Activated CD4-positive, alpha-beta T cell treated with anti-CD3 and anti-CD28 coated beads for 36 hours (primary cell): ENCODE measurements around the gene CDH23. TPM values are rescaled to one million over a fixed set of nuclear protein-coding genes. Genes with fewer than 3 reads are reported as not detected.

ENCODE experiments used
- ATAC-seq: fragments of 200-7000 bp; cut with Tn5 transposase; one replicate; pipeline ENCODE4 v1.10.0; 2021; ENCODE audit warnings: mild to moderate bottlenecking, moderate library complexity
- CTCF ChIA-PET: fragments of 350-600 bp; sonication (Branson Sonifier 250); formaldehyde crosslinking; loops from one replicate; lab custom pipeline; 2021; ENCODE audit warnings: antibody characterized with exemption; lab: Charles Lee
- POLR2A ChIA-PET: fragments of 350-600 bp; sonication (Branson Sonifier 250); formaldehyde crosslinking; loops from one replicate; lab custom pipeline; 2021; ENCODE audit warnings: antibody characterized with exemption, inconsistent platforms; lab: Charles Lee
- DNase-seq: peaks from one replicate; pipeline ENCODE4 v3.0.0-alpha.2; 2020
- H3K27ac Mint-ChIP-seq: one replicate; pipeline ENCODE4 v1.8.0; 2021; ENCODE audit warnings: mixed read lengths
- H3K27me3 Mint-ChIP-seq: one replicate; pipeline ENCODE4 v1.8.0; 2021; ENCODE audit warnings: mixed read lengths
- H3K36me3 Mint-ChIP-seq: one replicate; pipeline ENCODE4 v1.8.0; 2021; ENCODE audit warnings: low read depth, mixed read lengths
- H3K4me1 Mint-ChIP-seq: one replicate; pipeline ENCODE4 v1.8.0; 2021; ENCODE audit warnings: mixed read lengths
- H3K4me3 Mint-ChIP-seq: one replicate; pipeline ENCODE4 v1.8.0; 2021; ENCODE audit warnings: mild to moderate bottlenecking, moderate library complexity, mixed read lengths
- H3K9me3 Mint-ChIP-seq: one replicate; pipeline ENCODE4 v1.8.0; 2021; ENCODE audit warnings: low read depth, mixed read lengths
- intact Hi-C, 2 experiments: fragments of 100-400 bp; cut with DNase I in 1 of 2; cut with micrococcal nuclease in 1 of 2; formaldehyde crosslinking; loops; one replicate each; pipeline versions ENCODE4 v1.14.2 to v1.15.1; 2022 to 2024; cut with DNase I, micrococcal nuclease
- total RNA-seq, 2 experiments: library from RNA; stranded (reverse); gene quantifications; one replicate each; pipeline ENCODE4 v1.2.3, GENCODE V29; 2021

CDH23 gene
- total RNA-seq, 2 experiments from 2014 or later, result 1.5 to 1.6 TPM

DNA sequence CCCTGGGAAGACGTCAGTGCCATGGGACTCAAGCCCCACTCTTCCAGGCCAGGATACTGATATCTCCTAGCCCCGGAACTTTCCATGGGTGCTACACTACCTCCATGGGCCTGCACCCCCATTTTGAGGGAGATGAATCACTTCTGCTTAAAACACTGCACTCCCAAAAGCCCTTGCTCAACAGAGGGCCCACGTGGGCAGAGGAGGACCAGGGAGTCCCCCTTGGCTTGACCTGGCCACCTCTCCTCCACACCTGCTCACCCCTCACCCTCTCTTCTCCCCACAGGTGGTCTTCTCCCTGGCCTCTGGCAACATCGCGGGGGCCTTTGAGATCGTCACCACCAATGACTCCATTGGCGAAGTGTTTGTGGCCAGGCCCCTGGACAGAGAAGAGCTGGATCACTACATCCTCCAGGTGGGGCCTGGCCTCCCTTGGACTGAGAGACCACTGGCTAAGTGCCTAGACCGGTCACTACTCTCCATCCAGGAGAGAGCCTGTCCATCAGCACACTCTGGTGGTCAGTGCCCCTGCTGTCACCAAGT is 342.7 kb downstream of the CDH23 start:
- Mint-ChIP-seq H3K27ac (peak overlapping the region; percentile 97), H3K9me3 (peaks cover 3% of the 10 kb centered on the region), H3K4me1 (peaks cover 99% of the 10 kb centered on the region), H3K4me3 (no peak overlapping the region), H3K36me3 (peaks cover 20% of the 10 kb centered on the region), H3K27me3 (no peaks in the 10 kb centered on the region)
- ChIA-PET POLR2A (no interaction called here), CTCF (interaction anchor here (0.6 to 2.9 kb wide), 3 partner anchors 16 to 306 kb away, joined by 3 to 11 read pairs (median 3); no protein-coding TSS in a partner anchor)
- no peak for ATAC-seq
- DNase-seq, result no peak
- intact Hi-C loops, result loop anchor here in 1 of 2 experiments (10.0 kb wide), 1 partner anchor 915 kb away; no protein-coding TSS in a partner anchor

DNA sequence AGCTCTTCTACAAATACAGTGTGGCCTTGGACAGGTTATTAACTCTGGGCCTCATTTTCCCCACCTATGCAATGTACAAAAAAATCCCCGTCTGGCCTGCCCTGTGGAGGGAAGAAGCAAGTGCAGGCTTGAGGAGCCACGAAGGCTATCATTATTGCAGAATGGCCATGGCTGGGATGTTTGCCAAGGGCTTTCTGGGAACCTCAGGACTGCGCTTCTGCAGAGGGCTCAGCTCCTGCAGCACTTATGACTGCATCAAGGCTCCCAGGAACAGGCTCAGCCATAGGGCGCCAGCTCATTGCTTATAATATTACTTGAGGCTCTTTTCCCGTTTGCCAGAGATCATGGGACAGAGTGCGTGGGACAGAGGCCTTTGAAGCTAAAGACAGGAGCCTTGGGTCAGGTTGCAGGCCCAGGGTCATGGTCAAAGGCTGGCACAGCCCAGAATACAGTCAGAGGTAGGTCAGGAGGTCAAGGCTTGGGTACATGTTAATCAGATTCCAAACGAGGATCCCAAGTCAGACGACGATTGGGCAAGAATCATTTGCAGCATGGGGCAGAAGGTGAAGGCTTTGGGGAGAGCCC is 343.4 kb downstream of the CDH23 start:
- no peak for DNase-seq
- intact Hi-C loops, result no loop called here
- peaks cover 20% of the 10 kb centered on the region for H3K36me3 Mint-ChIP-seq
- peaks cover 3% of the 10 kb centered on the region for H3K9me3 Mint-ChIP-seq
- H3K27ac Mint-ChIP-seq, result peak overlapping the region; percentile 97
- H3K27me3 Mint-ChIP-seq, result no peaks in the 10 kb centered on the region
- ChIA-PET POLR2A (no interaction called here), CTCF (interaction anchor here (0.6 to 2.9 kb wide), 3 partner anchors 16 to 306 kb away, joined by 3 to 11 read pairs (median 3); no protein-coding TSS in a partner anchor)
- H3K4me1 Mint-ChIP-seq, result peaks cover 100% of the 10 kb centered on the region
- H3K4me3 Mint-ChIP-seq, result no peak overlapping the region
- no peak for ATAC-seq

DNA sequence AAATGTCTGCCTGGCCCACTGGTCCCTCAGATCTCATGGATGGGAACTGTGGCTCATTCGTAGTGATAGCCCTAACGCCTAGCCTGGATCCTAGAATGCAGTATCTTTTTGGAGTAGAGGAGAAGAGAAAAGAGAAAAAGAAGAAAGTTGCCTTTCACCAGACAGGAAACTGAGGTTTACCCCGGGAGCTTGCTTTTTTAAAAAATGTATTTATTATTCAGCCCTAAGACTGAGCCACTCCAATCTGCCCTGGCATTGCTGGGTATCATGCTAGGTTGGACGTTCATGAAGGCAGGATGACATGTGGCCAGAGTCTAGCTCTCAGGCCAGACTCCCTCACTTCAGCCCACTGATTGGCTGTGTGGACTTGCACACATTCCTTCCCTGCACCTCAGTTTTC is 344.3 kb downstream of the CDH23 start:
- H3K27ac Mint-ChIP-seq, result peak overlapping the region; percentile 97
- no peak for DNase-seq
- ATAC-seq, result no peak
- peaks cover 3% of the 10 kb centered on the region for H3K9me3 Mint-ChIP-seq
- H3K4me1 Mint-ChIP-seq, result peaks cover 100% of the 10 kb centered on the region
- H3K27me3 Mint-ChIP-seq, result no peaks in the 10 kb centered on the region
- intact Hi-C loops, result no loop called here
- ChIA-PET CTCF (interaction anchor here (0.8 to 1.8 kb wide), 3 partner anchors 8 to 32 kb away, joined by 3 to 5 read pairs (median 4); partner anchors contain the start of gene VSIR), POLR2A (interaction anchor here (1.0 to 2.0 kb wide), 2 partner anchors 14 to 28 kb away, joined by 3 to 5 read pairs; no protein-coding TSS in a partner anchor)
- H3K36me3 Mint-ChIP-seq, result peaks cover 20% of the 10 kb centered on the region
- no peak overlapping the region for H3K4me3 Mint-ChIP-seq

GRCh38 chr10:71741671-71742070 is 345.0 kb downstream of the CDH23 start:
- Mint-ChIP-seq H3K4me3 (no peak overlapping the region), H3K9me3 (peaks cover 3% of the 10 kb centered on the region), H3K27me3 (no peaks in the 10 kb centered on the region), H3K4me1 (peaks cover 100% of the 10 kb centered on the region), H3K36me3 (peaks cover 20% of the 10 kb centered on the region), H3K27ac (peak overlapping the region; percentile 97)
- intact Hi-C loops, result no loop called here
- no peak for DNase-seq
- POLR2A ChIA-PET, result interaction anchor here (1.0 to 2.0 kb wide), 2 partner anchors 15 to 27 kb away, joined by 3 to 5 read pairs; no protein-coding TSS in a partner anchor
- ATAC-seq, result no peak
- CTCF ChIA-PET, result interaction anchor here (0.8 to 1.8 kb wide), 3 partner anchors 9 to 31 kb away, joined by 3 to 5 read pairs (median 4); partner anchors contain the start of gene VSIR

DNA sequence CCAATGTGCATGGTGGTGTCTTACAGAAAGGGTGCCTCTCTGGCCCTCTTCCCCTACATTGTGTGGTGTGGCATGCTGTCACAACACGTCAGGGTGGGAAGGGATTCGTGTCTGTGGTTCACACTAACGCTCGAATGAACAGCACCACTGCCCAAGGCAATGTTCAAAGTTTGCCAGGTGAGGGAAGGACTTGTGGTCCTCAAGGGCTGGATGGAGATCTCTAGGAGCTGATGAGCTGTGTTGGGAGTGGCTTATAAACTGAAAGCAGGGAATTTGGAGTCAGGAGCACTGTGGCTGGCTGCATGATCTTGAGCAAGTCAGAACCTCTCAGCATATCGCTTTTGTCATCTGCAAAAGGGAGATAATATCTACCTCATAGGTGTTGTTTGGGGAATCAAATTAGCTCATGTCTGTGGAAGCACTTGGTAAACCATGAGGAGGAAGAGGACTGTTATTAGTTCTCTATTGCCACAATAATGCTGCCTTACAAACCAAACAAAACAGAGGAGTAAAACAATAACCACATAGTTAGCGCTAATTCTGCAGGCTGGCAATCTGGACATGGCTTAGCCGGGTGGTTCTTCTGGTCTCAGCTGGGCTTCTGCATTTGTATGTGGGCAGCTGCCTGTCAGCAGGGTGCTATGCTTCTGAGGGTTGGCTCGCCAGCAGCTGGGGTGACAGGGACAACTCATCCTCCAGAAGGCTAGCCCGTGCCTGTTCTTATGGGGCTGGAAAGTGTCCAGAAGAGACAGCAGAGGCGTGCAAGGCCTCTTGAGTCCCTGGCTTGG is 345.8 kb downstream of the CDH23 start:
- intact Hi-C loops, result no loop called here
- Mint-ChIP-seq H3K27ac (peak overlapping the region; percentile 97), H3K4me3 (no peak overlapping the region), H3K27me3 (no peaks in the 10 kb centered on the region), H3K4me1 (peaks cover 100% of the 10 kb centered on the region), H3K36me3 (peaks cover 20% of the 10 kb centered on the region), H3K9me3 (peaks cover 3% of the 10 kb centered on the region)
- DNase-seq (no peak), ATAC-seq (no peak)
- ChIA-PET POLR2A (interaction anchor here (1.5 to 2.0 kb wide), 2 partner anchors 15 to 27 kb away, joined by 5 read pairs; no protein-coding TSS in a partner anchor), CTCF (interaction anchor here (0.7 to 5.6 kb wide), 6 partner anchors 10 to 219 kb away, joined by 3 to 26 read pairs (median 4); partner anchors contain the start of gene VSIR)

GRCh38 chr10:71743089-71743838 is 346.5 kb downstream of the CDH23 start:
- Mint-ChIP-seq H3K27ac (peak overlapping the region; percentile 97), H3K4me1 (peaks cover 100% of the 10 kb centered on the region), H3K27me3 (no peaks in the 10 kb centered on the region), H3K4me3 (no peak overlapping the region), H3K9me3 (peaks cover 3% of the 10 kb centered on the region), H3K36me3 (peaks cover 20% of the 10 kb centered on the region)
- ChIA-PET POLR2A (interaction anchor here (0.6 to 1.5 kb wide), 2 partner anchors 15 to 345 kb away, joined by 3 to 5 read pairs; no protein-coding TSS in a partner anchor), CTCF (interaction anchor here (0.6 to 5.6 kb wide), 5 partner anchors 13 to 371 kb away, joined by 3 to 26 read pairs (median 5); no protein-coding TSS in a partner anchor)
- DNase-seq (no peak), ATAC-seq (no peak)
- intact Hi-C loops, result no loop called here

- CTCF ChIA-PET, result interaction anchor here (0.6 to 5.6 kb wide), 5 partner anchors 13 to 370 kb away, joined by 3 to 26 read pairs (median 5); no protein-coding TSS in a partner anchor
Measured at GRCh38 chr10:71743866-71744265, 347.1 kb downstream of the CDH23 start.

DNA sequence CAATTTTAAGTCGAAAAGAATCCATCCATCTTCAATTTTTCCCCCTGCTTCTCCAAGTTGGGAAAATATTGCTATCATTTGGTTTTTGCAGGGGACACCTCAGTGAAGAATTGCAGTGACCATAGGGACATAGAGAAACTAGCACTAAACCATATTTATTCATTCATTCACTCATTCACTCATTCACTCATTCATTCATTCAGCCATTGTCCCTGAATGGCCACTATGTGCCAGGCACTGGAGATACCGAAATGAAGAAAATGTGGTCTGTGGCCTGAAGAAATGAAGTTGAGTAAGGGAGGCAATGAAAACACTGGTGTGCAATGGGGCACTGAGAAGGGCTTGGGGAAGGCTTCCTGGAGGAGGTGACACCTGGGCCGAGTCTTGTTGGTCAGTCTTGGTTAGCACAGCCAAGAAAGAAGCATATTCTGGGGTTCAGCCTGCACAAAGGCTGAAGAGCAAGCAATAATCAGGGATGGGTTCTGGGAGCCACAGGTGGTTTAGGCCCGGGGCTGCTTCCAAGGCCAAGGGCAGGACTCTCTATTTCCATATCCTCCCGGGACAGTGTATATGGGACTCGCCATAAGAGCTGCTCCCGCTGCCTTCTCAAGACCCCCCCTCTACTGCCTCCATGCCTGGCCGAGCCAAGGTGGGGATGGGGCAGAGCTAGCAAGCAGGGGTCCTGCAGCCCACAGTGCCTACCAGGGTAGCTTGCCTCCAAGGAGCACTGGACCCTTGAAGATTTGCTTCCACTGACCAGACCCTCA is 348.4 kb downstream of the CDH23 start:
- Mint-ChIP-seq H3K4me1 (peaks cover 100% of the 10 kb centered on the region), H3K4me3 (no peak overlapping the region), H3K27ac (peak overlapping the region; percentile 99), H3K9me3 (peaks cover 3% of the 10 kb centered on the region), H3K36me3 (peaks cover 30% of the 10 kb centered on the region), H3K27me3 (no peaks in the 10 kb centered on the region)
- CTCF ChIA-PET, result interaction anchor here (1.5 to 5.6 kb wide), 3 partner anchors 11 to 151 kb away, joined by 3 to 26 read pairs (median 5); partner anchors contain the start of gene VSIR
- ATAC-seq, result no peak
- POLR2A ChIA-PET, result interaction anchor here (1.1 kb wide), 1 partner anchor 9 kb away, joined by 3 read pairs; no protein-coding TSS in a partner anchor
- intact Hi-C loops, result no loop called here
- DNase-seq, result no peak

More at GRCh38 chr10:71743866-71744265, 347.1 kb downstream of the CDH23 start:
- ATAC-seq (no peak), DNase-seq (no peak)
- intact Hi-C loops, result no loop called here
- H3K36me3 Mint-ChIP-seq, result peaks cover 25% of the 10 kb centered on the region
- no peak overlapping the region for H3K4me3 Mint-ChIP-seq
- peaks cover 100% of the 10 kb centered on the region for H3K4me1 Mint-ChIP-seq
- POLR2A ChIA-PET, result interaction anchor here (0.6 to 1.5 kb wide), 2 partner anchors 16 to 346 kb away, joined by 3 to 5 read pairs; no protein-coding TSS in a partner anchor
- H3K9me3 Mint-ChIP-seq, result peaks cover 3% of the 10 kb centered on the region
- H3K27me3 Mint-ChIP-seq, result no peaks in the 10 kb centered on the region
- peak overlapping the region; percentile 97 for H3K27ac Mint-ChIP-seq

GRCh38 chr10:71745664-71746250 is 349.0 kb downstream of the CDH23 start:
- Mint-ChIP-seq H3K36me3 (peaks cover 37% of the 10 kb centered on the region), H3K4me3 (no peak overlapping the region), H3K9me3 (peaks cover 3% of the 10 kb centered on the region), H3K27ac (peak overlapping the region; percentile 99), H3K27me3 (no peaks in the 10 kb centered on the region), H3K4me1 (peaks cover 100% of the 10 kb centered on the region)
- CTCF ChIA-PET, result interaction anchor here (0.7 to 5.6 kb wide), 5 partner anchors 11 to 27 kb away, joined by 4 to 26 read pairs (median 6); partner anchors contain the start of gene VSIR
- ATAC-seq (no peak), DNase-seq (no peak)
- POLR2A ChIA-PET, result interaction anchor here (1.1 kb wide), 1 partner anchor 9 kb away, joined by 3 read pairs; no protein-coding TSS in a partner anchor
- intact Hi-C loops, result no loop called here
